Measurements from ENCODE around the gene CATSPER3.
A peak's percentile ranks its signal among the peaks of the same experiment; 100 is the strongest.

CATSPER3 gene

DNA sequence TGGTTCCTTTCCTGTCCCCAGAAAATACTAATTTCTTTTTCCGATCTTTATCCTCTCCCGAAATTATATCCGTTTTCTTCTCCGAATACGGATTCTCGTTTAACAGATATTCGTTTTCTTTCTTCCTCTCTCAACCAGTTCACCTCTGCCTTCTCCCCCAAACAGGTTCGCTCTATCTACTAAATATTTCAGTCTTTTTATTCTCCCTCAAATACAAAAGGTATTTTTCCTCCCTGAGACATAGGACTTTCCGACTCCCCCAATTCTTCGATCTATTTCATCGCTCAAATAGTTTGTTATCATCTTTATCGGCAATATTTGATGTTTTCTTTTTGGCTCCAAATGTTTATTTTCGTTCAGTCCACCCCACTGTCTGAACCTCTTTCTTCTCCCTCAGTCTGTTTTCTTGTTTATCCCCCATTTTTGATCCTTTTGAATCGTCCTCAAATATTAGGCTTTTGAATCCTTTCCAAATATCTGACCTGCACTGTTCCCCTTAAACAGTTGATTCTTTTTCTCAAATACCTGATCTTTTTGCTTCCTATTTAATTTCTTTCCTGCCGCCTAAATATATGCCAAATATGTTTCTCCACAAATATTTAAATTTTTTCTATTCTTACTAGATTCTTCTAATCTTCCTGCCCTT lies 61.9 kb downstream of the CATSPER3 start:
- DNase-seq (ENCODE audit: insufficient read length, low spot score) (no peak), FAIRE-seq (no peak)
- TF ChIP-seq, protein P1, sequence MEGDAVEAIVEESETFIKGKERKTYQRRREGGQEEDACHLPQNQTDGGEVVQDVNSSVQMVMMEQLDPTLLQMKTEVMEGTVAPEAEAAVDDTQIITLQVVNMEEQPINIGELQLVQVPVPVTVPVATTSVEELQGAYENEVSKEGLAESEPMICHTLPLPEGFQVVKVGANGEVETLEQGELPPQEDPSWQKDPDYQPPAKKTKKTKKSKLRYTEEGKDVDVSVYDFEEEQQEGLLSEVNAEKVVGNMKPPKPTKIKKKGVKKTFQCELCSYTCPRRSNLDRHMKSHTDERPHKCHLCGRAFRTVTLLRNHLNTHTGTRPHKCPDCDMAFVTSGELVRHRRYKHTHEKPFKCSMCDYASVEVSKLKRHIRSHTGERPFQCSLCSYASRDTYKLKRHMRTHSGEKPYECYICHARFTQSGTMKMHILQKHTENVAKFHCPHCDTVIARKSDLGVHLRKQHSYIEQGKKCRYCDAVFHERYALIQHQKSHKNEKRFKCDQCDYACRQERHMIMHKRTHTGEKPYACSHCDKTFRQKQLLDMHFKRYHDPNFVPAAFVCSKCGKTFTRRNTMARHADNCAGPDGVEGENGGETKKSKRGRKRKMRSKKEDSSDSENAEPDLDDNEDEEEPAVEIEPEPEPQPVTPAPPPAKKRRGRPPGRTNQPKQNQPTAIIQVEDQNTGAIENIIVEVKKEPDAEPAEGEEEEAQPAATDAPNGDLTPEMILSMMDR (IDR thresholded peaks at IDR 0.05; ENCODE audit: insufficient read depth, missing control alignments): no peak

DNA sequence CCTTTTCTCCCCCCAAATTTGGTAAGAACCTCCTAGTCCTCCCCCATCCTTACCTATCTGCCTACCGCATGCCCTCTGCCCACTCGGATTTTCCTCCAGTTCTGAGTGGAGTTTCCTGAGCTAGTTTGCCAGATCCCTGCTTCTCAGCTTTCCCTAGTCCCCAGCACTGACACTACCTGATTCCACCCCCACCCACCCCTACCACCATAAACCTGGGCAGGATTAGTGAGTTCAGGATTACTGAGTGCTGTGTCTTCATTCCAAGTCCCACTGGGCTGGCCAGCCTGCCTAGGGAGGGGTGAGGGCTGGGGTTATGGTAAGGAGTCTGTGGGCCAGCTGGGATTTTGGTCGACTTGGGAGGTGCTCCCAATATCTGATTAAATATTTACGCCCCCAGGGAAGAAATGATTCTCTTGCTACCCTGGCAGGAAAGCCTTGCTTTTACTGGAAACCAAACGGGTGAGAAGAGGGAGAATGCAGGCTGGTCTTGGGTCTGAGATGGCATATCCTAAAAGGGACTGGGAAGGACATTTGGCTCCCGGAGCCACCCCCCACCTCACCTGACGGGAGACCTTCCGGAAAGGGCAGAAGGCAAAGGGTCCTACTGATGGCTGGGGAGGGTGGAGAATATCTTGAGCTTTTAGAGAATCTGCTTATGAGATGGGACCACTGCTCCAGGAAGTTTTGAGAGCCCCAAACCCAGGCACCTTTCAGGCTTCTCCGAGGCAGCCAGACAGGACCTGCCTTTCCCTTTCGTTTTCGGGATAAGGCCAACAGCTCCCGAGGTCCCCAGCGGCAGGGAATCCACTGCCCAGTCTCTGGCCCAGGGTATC lies 62.6 kb downstream of the CATSPER3 start:
- DNase-seq (ENCODE audit: insufficient read length, low spot score) (peak; percentile 73), FAIRE-seq (no peak)
- TF ChIP-seq, protein P1 (IDR thresholded peaks at IDR 0.05; ENCODE audit: insufficient read depth, missing control alignments): no peak

DNA sequence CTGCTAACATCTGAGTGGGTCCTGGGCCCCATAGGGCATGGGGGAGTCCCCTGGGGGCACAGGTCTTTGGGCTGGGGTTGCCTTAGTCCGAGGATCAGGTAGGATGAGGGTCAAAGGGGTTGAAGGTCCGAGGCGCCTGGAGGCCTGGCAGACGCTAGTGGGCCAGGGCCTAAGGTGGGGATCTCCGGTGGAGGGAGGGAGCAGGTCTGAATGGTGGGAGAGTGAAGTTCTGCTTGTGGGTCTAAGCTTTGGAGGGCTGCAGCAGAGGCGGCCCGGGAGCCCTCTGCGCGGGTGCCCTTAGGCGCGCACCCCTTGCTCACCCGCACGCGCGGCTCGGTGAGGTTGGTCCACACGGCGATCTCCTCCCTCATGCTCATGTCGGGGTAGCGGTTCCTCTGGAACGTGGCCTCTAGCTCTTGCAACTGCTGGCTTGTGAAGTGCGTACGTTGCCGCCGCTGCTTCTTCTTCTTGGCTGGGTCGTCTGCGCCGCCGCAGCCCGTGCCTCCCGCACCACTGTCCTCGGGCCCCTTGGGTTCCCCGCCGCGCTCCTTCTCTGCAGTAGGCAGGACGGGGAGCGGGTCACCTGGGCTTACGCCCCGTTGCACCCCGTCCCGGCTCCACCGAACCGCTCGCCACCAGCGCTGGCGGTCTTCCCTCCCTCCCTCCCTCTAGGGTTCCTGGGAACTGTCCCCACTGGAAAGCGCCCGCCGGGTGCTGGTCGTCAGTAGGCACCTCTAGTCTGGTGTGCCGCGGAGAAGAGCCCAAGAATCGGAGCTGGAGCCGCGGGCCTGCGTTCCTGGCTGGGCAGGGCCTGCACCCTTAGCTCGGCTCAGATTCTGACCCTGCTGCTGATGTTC lies 63.5 kb downstream of the CATSPER3 start:
- no peak for DNase-seq (ENCODE audit: insufficient read length, low spot score)
- TF ChIP-seq, protein P1 (IDR thresholded peaks at IDR 0.05; ENCODE audit: insufficient read depth, missing control alignments): no peak
- no peak for FAIRE-seq

DNA sequence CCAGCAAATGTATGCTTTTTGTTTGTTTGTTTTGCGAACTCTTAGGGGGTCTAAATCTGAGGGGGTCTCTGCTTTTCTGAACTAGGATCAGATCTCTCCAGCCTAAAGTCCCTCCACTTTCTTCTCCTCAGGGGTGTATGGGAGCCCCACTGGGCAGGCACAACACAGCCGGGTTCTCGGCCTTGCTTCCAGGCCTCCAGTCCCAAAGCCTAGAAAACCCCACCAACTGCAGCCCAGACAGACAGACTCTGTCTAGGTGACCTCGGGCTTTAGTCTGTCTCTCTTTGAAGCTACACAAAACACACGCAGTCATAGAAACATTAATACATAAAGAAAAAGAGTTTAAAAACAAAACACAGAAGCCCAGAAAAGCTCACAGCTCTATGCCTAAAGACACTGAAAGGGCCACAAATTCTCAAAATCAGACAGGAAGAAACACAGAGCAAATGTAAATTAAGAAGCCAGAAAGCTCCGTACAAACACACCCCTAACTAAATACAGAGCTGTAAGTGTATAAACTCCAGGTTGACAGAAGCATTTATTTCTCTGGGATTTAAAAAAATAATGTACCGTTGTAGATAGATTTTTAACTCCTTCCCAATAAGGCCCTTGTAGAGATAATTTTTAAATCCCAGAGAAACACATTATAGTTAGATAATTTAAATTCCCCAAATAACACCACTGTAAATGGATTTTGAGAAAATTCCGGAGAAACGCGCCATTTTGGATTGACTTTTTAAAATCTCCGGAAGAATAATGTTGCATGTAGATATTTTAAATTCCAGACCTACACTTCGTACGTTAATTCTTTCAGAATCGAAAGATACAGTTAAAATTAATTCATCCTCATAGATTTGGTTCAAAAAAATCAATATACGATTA lies 64.3 kb downstream of the CATSPER3 start:
- TF ChIP-seq, protein P1 (IDR thresholded peaks at IDR 0.05; ENCODE audit: insufficient read depth, missing control alignments): no peak
- no peak for DNase-seq (ENCODE audit: insufficient read length, low spot score)
- FAIRE-seq: peak; percentile 64

DNA sequence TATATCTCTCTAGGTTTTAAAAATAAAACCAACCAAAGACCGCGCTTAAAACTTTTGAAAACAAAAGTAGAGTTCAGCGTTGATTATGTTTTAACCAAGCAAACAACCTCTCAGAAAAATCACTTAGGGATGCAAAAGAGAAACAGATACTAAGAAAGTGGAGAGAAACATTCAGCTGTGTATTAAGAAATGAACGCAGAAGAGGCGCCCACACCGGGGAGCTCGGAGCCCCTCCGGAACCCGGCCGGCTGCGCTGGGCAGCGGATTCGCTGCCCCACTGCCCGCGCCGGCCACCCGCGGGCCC lies 64.9 kb downstream of the CATSPER3 start:
- FAIRE-seq: no peak
- DNase-seq (ENCODE audit: insufficient read length, low spot score): no peak
- TF ChIP-seq, protein P1 (IDR thresholded peaks at IDR 0.05; ENCODE audit: insufficient read depth, missing control alignments): no peak

DNA sequence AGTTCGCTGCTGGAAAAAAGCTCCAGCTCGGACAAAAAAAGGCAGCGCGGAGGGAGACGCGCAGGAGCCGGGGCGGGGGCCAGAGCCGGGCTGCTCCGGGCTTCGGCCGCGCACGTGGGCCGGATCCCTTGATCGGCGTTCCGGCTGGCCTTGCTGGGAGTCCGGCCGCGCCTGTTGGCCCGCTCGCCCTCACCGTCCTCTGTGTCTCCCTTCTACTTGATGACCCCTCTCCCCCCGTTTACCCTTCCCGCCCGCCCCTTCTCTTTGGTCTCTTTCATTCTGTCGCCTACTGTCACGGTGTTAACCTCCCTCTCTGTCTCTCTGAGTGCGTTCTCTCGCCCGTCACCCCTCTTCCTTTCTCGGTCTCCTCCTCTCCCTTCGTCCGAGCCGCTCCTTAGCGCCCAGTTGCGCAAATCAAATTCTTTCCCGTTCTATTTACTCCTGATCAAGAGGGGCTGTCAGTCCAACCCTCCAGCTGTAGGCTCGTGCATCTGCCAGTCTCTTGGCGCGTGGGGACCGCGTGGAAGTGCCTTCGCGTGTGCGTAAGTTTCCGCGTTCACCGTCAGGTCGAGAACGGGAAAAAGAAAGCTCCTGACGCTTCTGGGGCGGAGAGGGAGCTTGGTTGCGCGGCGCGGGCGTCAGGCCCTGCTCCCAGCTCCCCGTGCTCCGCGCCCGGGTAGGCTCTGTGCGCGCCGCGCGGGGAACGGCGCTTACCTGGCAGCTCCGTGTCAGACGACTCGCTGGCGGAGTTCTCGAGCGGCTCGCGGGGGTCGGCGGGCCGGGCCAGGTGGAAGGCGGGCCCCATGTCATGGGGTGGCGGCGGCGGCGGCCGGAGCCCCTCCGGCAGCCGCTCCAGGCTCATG lies 65.5 kb downstream of the CATSPER3 start:
- DNase-seq (ENCODE audit: insufficient read length, low spot score): no peak
- TF ChIP-seq, protein P1 (IDR thresholded peaks at IDR 0.05; ENCODE audit: insufficient read depth, missing control alignments): no peak
- FAIRE-seq: no peak
